HG02588 (cell line): ENCODE measurements around the gene GRK2.
"Not testable (repeated sequence)": the region's sequence is repeated elsewhere in the genome, so short reads cannot be mapped to it uniquely, and the experiment has no call there.

ENCODE experiments used
- ATAC-seq: cut with Tn5 transposase; IDR thresholded peaks from one replicate; pipeline ENCODE4 v1.9.1; 2021; ENCODE audit warnings: mild to moderate bottlenecking, moderate library complexity; ENCODE audit not compliant: unreplicated experiment

The GRK2 gene

DNA sequence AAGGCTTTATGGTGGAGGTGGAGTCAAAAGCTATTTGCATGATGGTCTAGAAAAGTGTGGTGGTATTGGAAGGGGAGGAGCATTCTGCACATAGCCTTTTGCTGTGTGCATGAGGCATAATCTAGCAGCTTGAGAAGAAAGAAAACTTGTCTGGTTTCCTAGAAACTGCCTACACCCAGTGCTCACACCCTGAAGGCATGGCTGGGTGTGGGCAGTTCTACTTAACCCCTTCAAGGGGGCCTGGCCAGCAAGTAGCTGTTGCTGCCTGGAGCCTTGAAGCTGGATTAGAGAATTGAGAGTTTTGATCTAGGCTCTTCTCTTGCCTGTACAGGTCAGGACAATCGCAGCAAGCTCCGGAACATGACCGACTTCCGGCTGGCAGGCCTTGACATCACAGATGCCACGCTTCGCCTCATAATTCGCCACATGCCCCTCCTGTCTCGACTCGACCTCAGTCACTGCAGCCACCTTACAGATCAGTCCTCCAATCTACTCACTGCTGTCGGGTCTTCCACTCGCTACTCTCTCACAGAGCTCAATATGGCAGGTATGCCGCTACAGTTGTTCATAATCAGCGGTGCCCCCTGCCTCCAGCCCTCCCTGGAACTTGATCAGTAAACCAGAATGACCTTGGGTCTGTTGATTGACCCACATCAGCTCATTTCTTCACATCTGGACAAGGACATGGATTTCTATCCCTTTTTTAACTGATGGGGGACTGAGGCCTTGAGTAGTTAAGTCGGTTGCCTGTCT is 12.2 kb upstream of the GRK2 start:
- no peak for ATAC-seq

DNA sequence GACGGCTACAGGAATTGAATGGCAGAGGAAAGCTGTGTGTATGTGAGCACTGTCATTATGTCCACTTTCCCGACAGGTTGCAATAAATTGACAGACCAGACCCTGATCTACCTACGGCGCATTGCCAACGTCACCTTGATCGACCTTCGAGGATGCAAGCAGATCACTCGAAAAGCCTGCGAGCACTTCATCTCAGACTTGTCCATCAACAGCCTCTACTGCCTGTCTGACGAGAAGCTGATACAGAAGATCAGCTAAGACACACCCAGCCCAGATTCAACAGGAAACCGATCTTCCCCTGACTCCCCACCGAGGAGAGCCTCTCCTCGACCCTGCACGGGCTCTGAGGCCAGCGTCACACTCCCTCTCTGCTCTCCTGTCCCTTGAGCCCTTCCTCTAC is 11.5 kb upstream of the GRK2 start:
- ATAC-seq: no peak

GRCh38 chr11:67255353-67255752 is 10.9 kb upstream of the GRK2 start:
- no peak for ATAC-seq

DNA sequence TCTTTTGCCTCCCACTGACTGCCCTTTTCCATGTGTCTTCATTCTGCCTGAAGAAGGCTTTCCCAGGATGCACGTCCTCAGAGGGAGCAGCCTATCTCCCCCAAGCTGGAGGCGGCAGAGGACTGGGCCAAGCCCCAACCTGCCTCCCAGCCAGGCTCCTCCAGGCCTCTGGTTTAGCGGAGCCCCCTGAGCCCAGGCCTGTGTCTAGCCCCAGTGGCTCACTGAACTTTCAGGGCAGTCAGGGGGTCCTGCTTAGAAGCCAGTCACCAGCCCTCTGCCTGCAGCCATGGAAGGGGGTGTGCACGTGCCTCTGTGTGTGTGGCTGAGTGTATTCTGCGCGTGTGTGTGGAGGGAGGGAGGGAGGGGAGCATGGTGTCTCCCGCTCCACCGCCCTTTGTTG is 10.4 kb upstream of the GRK2 start:
- no peak for ATAC-seq

GRCh38 chr11:67256477-67257135 is 9.7 kb upstream of the GRK2 start:
- no peak for ATAC-seq

DNA sequence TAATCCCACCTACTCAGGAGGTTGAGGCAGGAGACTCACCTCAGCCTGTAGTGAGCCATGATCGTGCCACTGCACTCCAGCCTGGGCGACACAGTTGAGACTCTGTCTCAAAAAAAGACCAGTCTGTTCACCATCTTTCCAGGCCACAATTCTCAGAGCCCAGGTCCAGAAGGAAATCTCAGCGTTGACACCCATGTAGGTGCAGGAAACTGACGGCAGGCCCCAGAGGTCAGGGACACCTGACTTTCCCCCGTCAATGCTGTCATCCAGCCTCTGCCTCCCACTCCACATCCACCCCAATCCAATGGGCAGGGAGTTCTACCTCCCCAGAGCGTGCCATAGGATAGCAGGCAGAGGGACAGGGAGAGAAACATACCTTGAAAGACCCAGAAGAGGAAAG is 5.9 kb upstream of the GRK2 start:
- ATAC-seq: no peak

DNA sequence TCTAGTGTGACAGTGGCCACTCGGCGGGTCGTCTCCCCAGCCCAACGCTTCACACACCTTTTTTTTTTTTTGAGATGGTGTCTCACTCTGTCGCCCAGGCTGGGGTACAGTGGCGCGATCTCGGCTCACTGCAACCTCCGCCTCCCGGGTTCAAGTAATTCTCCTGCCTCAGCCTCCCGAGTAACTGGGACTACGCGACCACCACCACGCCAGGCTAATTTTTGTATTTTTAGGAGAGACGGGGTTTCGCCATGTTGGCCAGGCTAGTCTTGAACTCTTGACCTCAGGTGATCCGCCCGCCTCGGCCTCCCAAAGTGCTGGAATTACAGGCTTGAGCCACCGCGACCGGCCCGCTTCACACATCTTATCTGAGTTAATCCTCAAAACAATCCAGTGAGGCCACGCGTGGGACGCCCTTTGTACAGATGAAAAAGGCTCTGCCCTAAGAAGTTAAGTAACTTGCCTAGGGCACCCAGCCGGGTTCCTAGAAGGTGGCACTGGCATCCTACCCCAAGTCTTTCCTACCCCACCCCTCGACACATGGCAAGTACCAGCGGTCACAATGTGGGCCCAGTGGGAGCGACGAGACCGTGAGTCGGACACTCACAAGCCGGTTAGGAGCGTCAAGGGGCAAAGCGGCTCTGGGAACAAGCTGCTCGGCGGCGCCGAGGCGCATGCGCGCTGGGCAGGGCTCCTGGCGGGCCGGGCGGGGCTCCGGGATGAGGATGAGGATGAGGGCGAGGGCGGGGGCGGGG is 5.2 kb upstream of the GRK2 start:
- not testable (repeated sequence) for ATAC-seq

GRCh38 chr11:67261640-67261945 is 4.7 kb upstream of the GRK2 start:
- no peak for ATAC-seq

GRCh38 chr11:67261946-67262681 is 4.2 kb upstream of the GRK2 start:
- no peak for ATAC-seq

GRCh38 chr11:67262731-67263675 is 3.3 kb upstream of the GRK2 start:
- no peak for ATAC-seq

DNA sequence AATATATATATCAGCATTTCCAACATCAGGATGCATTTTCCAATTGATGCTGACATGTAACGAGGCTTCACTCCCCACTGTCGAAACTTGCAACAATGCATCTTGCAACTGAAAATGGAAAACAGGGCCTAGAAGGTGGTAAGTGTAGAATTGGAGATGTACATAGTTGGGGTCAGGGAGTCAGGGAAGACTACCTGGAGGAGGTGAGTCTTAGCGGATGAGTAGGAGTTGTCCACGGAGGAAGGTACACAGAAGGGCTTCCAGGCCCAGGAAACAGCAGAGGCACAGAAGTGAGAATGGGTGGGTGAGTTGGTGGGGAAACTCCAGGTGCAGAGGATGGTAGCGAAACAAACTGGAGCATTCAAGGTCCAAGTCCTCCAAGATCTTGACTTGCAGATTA is 2.0 kb upstream of the GRK2 start:
- no peak for ATAC-seq

- ATAC-seq: no peak
Measured at GRCh38 chr11:67264877-67265632, 1.2 kb upstream of the GRK2 start.

DNA sequence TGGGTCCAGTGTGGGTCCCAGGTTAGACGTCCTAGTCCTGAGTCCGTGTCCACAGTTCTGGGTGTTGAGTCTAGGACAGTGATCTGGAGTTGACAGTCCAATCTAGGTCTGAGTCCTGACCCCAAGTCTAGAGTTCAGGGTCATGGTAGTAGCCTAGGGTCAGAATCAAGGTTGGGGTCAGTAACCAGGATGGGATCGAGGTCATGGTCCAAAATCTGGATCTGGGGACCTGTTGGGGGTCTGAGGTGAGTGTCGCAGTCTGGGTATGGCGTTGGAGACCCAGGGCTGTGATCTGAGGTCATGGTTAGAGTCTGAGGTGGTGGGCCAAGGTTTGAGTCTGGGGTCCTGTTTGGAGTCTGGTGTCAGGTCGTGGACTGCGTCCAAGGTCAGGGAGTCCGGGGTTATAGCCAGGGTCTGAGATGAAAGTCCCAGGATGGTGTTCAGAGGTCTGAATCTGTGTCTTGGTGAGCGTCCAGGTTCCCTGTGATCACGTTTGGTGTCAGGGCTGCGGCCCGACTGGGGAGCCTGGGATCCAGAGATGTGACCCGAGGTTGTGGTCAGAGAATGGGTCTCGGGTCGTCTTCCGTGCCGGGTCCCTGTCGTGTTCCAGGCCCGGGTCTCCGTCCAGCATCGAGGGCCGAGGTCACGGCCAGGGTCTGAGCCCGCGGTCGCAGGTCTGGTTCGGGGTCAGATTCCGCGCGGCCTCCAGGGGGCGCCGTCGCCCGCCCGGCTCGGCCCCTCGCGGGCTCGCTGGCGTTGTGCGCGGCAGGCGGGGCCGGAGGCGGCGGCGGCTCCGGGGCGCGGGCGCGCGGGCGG is 432 bp upstream of the GRK2 start:
- ATAC-seq: peak; percentile 52

- ATAC-seq: no peak
Measured at GRCh38 chr11:67267188-67268080, 1.2 kb downstream of the GRK2 start.

DNA sequence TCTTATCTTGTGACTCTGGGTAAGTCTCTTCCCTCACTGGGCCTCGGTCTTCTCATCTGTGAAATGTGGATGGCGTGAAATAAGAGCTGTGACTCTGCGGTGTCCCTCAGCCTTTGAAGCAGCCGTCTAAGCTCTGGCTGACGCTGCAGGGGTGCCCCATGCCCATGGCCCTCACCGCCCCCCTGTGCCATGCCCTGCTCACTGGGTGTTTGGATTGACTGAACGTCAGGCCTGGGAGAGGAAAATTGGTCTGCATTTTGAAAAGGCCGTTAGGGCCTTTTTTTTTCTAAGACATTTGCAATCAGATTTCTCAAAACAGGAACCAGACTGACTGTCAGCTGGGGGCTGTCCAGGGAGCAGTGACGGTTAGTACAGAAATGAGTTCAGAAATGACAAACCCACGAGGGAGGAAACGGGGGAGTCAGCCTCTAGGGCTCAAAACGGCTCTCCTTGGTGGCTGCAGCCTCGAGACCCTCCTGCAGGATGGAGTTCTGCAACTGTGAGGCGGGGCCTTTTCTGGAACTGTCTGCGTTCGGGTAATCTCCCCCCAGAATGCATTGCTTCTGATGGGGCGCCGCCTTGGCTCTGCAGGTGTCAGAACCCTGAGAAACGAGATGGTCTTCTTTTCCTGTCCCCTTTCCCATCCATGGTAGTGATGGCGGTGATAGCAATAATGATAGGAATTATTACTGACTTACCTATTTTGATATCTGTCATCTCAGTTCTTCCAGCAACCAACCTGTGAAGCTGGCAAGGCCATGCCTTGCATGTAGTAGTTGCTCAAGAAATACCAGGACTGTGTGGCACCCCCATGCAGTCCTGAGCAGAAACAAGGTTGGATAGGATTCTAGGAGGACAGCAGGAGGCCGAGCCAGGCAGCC is 2.0 kb downstream of the GRK2 start:
- ATAC-seq: peak; percentile 33

DNA sequence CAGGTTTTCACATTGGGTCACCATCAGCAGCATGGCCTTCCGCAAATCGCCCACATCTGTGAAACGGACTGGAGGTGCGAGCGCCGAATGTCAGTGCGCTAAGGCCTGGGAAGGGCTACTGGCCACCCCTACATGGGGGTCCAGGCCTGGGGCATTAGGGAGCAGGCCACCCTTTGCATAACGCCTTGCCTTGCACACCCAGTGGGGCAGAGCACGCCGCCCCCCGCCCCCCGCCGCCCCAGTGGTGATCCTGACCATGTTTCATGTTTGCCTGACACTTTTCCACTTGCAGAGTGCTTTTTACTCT is 2.6 kb downstream of the GRK2 start:
- no peak for ATAC-seq
